ENCODE results near the gene TREH. TPM values are rescaled to one million over a fixed set of nuclear protein-coding genes. Genes with fewer than 3 reads are reported as not detected.

The TREH gene
- total RNA-seq, 1 experiment from 2014 or later = 0.15 TPM

GRCh38 chr11:118656563-118657165 lies 22.8 kb downstream of the TREH start:
- Histone ChIP-seq H3K27me3 (ENCODE audit: insufficient read depth, low read length) (no peaks in the 10 kb centered on the region), H3K9me3 (ENCODE audit: control insufficient read depth in 1 of 2, insufficient read depth in 1 of 2, low read depth in 1 of 2, low read length in 2 of 2) (no peaks in the 10 kb centered on the region), H3K36me3 (ENCODE audit: control insufficient read depth in 1 of 2, insufficient read depth in 2 of 2, low read length in 2 of 2) (peaks cover 3 to 4% of the 10 kb centered on the region in 2 experiments; a peak in 2 of 4 replicates), H4K20me1 (ENCODE audit: insufficient read depth) (no peaks in the 10 kb centered on the region), H3K9ac (ENCODE audit: low read length) (no peak overlapping the region), H3K4me2 (ENCODE audit: low read length) (no peak overlapping the region), H3K4me3 (replicated peaks in 1 of 2; ENCODE audit: low read depth in 1 of 2, low read length in 2 of 2) (no peak overlapping the region), H3K79me2 (ENCODE audit: insufficient read depth, low read length) (no peaks in the 10 kb centered on the region), H3K27ac (ENCODE audit: low read depth, low read length) (no peak overlapping the region), H3K9me2 (ENCODE audit: insufficient read depth) (no peaks in the 10 kb centered on the region), H2AFZ (ENCODE audit: low read depth, low read length, poor library complexity, severe bottlenecking) (no peak overlapping the region), H3K4me1 (ENCODE audit: control insufficient read depth in 1 of 2, insufficient read depth in 2 of 2, low read length in 2 of 2) (peaks cover 7 to 16% of the 10 kb centered on the region in 2 experiments; a peak in 3 of 4 replicates)
- TF ChIP-seq EGR1 (IDR thresholded peaks at IDR 0.05; ENCODE audit: low read depth) (no peak), EZH2 (IDR thresholded peaks at IDR 0.05) (no peak), SP1 (IDR thresholded peaks at IDR 0.05; ENCODE audit: low read depth) (no peak), ZNF274 (IDR thresholded peaks at IDR 0.05; ENCODE audit: low read depth, low read length) (no peak), SRF (IDR thresholded peaks at IDR 0.05; ENCODE audit: low read depth) (no peak), POLR2AphosphoS5 (IDR thresholded peaks at IDR 0.05; ENCODE audit: low read depth, low read length) (no peak), ELF1 (IDR thresholded peaks at IDR 0.05; ENCODE audit: borderline replicate concordance, low read depth) (no peak), ATF3 (IDR thresholded peaks at IDR 0.05) (no peak), MAX (IDR thresholded peaks at IDR 0.05) (no peak), TCF7L2 (IDR thresholded peaks at IDR 0.05; ENCODE audit: borderline replicate concordance, extremely low read depth, insufficient read depth, insufficient read length) (no peak), FOSL1 (IDR thresholded peaks at IDR 0.05; ENCODE audit: low read depth) (no peak), ZFX (IDR thresholded peaks at IDR 0.05) (no peak), JUND (IDR thresholded peaks at IDR 0.05) (no peak), CBX3 (IDR thresholded peaks at IDR 0.05; ENCODE audit: low read depth) (no peak), EZH2phosphoT487 (IDR thresholded peaks at IDR 0.05; ENCODE audit: borderline replicate concordance) (no peak), CTCF (IDR thresholded peaks at IDR 0.05 in 2 of 3, conservative IDR thresholded peaks at IDR 0.05 in 1 of 3; ENCODE audit: borderline replicate concordance in 1 of 3, insufficient read depth in 1 of 3, low read depth in 2 of 3, low read length in 2 of 3) (no peak), YY1 (IDR thresholded peaks at IDR 0.05; ENCODE audit: extremely low read depth, insufficient replicate concordance, low read depth, low read length) (no peak), ZBTB33 (IDR thresholded peaks at IDR 0.05; ENCODE audit: extremely low read depth, insufficient replicate concordance, low read length) (no peak)
- intact Hi-C loops (cut with micrococcal nuclease) = no loop called here
- ATAC-seq = no peak
- BruUV-seq (replicated peaks) = no TSS peak
- RAD21 ChIA-PET (ENCODE audit: low non-redundant PET in 1 of 2, low total read pairs in 2 of 2, uncharacterized antibody in 2 of 2, unreplicated experiment in 2 of 2) = no interaction called here
- POLR2A ChIA-PET = interaction anchor here (0.6 kb wide), 1 partner anchor 12 kb away, joined by 3 read pairs; no protein-coding TSS in a partner anchor
- DNase-seq (ENCODE audit: low read depth, low spot score) = no peak
- CTCF ChIA-PET = no interaction called here
